Erythroblast (primary cell): ENCODE measurements around the gene ANKRD49.

Experiments
- GATA1 ChIP-seq: IDR thresholded peaks from 2 replicates; pipeline ENCODE4 v1.6.1; 2011; ENCODE audit warnings: low read depth, mild to moderate bottlenecking, control low read depth, low read length, moderate library complexity
- POLR2A ChIP-seq: IDR thresholded peaks from 2 replicates; pipeline ENCODE4 v1.6.1; 2011; ENCODE audit warnings: mild to moderate bottlenecking, low read length

DNA sequence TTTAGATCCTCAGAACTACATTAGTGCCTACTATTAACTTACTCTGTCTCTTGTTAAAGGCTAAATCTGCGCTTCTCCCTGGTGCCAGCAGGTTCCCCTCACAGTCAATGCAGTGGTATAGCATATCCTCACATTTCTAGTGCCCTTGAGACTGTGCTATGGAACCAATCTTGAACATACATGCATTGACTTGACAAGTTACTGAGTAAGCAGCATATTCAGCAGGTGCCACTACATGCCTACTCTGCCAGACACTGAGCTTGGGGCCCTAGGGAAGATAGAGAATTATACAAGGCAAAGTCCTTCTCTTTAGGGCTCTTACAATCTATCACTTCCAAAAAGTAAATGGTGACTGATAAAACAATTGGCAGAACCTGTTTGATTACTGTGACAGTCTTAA lies 53.1 kb downstream of the ANKRD49 start:
- TF ChIP-seq POLR2A (no peak), GATA1 (no peak)
